Measurements from ENCODE around the gene NDUFS8. TPM values are rescaled to one million over a fixed set of nuclear protein-coding genes. Genes with fewer than 3 reads are reported as not detected.
A peak's percentile ranks its signal among the peaks of the same experiment; 100 is the strongest.

The NDUFS8 gene
- total and polyA plus RNA-seq, 2 of the 13 experiments (the other 11 are each of a cell fraction or from before 2014, with no cell fraction given): 96.7 to 158 TPM

DNA sequence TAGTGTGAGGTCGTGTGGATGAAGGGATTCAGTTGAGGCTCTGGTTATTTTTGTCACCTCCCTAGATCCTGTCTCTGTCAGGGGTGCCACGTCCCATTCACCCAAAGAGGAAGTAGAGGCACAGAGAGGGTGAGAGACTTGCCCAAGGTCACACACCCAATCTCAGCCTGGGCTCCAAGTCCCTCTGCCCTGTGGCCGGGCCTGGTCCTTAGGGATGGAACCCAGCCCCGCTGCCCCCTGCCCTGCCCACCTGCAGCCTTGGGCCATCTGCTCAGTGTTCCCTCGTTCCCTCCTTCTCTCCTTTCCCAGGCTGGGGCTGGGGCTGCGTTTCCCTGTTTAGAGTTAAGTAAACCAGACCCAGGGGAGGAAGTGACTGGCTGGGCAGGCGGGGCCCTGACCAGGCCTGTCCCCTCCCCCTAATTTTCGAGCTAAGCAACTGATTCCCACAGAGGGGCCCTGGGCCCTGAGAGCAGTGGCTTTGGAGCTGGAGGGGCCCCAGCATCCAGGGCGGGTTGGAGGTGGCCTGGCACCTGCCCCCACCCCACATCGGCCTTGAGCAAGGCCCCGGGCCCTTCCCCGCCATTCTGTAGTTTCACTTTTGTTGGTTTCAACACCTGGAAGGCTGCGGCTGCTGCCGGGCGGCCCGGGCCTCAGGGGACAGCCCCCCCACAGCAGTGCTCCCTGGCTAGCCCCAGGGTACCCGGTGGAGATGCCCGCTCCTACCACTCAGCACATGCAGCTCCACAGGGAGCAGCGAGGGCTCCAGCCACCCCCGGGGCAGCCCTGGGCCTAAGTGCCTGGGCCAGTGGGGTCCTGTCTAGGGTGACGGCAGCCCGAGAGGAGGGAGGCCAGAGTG, 9.8 kb downstream of the NDUFS8 start (continued):
- TF ChIP-seq, protein P1, sequence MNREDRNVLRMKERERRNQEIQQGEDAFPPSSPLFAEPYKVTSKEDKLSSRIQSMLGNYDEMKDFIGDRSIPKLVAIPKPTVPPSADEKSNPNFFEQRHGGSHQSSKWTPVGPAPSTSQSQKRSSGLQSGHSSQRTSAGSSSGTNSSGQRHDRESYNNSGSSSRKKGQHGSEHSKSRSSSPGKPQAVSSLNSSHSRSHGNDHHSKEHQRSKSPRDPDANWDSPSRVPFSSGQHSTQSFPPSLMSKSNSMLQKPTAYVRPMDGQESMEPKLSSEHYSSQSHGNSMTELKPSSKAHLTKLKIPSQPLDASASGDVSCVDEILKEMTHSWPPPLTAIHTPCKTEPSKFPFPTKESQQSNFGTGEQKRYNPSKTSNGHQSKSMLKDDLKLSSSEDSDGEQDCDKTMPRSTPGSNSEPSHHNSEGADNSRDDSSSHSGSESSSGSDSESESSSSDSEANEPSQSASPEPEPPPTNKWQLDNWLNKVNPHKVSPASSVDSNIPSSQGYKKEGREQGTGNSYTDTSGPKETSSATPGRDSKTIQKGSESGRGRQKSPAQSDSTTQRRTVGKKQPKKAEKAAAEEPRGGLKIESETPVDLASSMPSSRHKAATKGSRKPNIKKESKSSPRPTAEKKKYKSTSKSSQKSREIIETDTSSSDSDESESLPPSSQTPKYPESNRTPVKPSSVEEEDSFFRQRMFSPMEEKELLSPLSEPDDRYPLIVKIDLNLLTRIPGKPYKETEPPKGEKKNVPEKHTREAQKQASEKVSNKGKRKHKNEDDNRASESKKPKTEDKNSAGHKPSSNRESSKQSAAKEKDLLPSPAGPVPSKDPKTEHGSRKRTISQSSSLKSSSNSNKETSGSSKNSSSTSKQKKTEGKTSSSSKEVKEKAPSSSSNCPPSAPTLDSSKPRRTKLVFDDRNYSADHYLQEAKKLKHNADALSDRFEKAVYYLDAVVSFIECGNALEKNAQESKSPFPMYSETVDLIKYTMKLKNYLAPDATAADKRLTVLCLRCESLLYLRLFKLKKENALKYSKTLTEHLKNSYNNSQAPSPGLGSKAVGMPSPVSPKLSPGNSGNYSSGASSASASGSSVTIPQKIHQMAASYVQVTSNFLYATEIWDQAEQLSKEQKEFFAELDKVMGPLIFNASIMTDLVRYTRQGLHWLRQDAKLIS (CRISPR knock-in tag; IDR thresholded peaks at IDR 0.05): no peak
- TF ChIP-seq RBFOX2 (IDR thresholded peaks at IDR 0.05; ENCODE audit: low read depth, low read length) (peak; percentile 47; the same call in 1 of the 2 replicates), TBL1XR1 (IDR thresholded peaks at IDR 0.05; ENCODE audit: borderline replicate concordance, low read length, partially characterized antibody) (no peak), NRL (CRISPR knock-in tag; IDR thresholded peaks at IDR 0.05; ENCODE audit: borderline replicate concordance) (peak; percentile 45; the same call in 1 of the 2 replicates), NFKB2 (CRISPR knock-in tag; IDR thresholded peaks at IDR 0.05; ENCODE audit: borderline replicate concordance) (no peak), LCORL (IDR thresholded peaks at IDR 0.05) (no peak), LCORL (CRISPR knock-in tag; IDR thresholded peaks at IDR 0.05) (peak; percentile 84), ZNF343 (CRISPR knock-in tag; IDR thresholded peaks at IDR 0.05) (0 out of 2 replicates have a peak, but pooled peaks have one; percentile 63), KDM2A (CRISPR knock-in tag; IDR thresholded peaks at IDR 0.05; ENCODE audit: borderline replicate concordance, low read depth) (0 out of 2 replicates have a peak, but pooled peaks have one; percentile 43), SALL1 (CRISPR knock-in tag; IDR thresholded peaks at IDR 0.05) (peak; percentile 35; the same call in 1 of the 2 replicates), ZBTB42 (CRISPR knock-in tag; IDR thresholded peaks at IDR 0.05) (0 out of 2 replicates have a peak, but pooled peaks have one; percentile 21), MTF2 (CRISPR knock-in tag; IDR thresholded peaks at IDR 0.05; ENCODE audit: borderline replicate concordance) (peak; percentile 85), ZNF629 (CRISPR knock-in tag; conservative IDR thresholded peaks at IDR 0.05) (0 out of 2 replicates have a peak, but pooled peaks have one; percentile 48), HOXA5 (CRISPR knock-in tag; IDR thresholded peaks at IDR 0.05) (no peak), SMAD1 (CRISPR knock-in tag; IDR thresholded peaks at IDR 0.05; ENCODE audit: borderline replicate concordance, low read depth) (0 out of 2 replicates have a peak, but pooled peaks have one; percentile 59), RBAK (CRISPR knock-in tag; IDR thresholded peaks at IDR 0.05) (peak; percentile 85)
- TF ChIP-seq, protein P2, sequence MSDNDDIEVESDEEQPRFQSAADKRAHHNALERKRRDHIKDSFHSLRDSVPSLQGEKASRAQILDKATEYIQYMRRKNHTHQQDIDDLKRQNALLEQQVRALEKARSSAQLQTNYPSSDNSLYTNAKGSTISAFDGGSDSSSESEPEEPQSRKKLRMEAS (IDR thresholded peaks at IDR 0.05): peak; percentile 58; the same call in 1 of the 2 replicates
- TF ChIP-seq, protein P3, sequence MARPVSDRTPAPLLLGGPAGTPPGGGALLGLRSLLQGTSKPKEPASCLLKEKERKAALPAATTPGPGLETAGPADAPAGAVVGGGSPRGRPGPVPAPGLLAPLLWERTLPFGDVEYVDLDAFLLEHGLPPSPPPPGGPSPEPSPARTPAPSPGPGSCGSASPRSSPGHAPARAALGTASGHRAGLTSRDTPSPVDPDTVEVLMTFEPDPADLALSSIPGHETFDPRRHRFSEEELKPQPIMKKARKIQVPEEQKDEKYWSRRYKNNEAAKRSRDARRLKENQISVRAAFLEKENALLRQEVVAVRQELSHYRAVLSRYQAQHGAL (CRISPR knock-in tag; IDR thresholded peaks at IDR 0.05; ENCODE audit: not compliant biosample characterization): no peak
- TF ChIP-seq, protein P4, sequence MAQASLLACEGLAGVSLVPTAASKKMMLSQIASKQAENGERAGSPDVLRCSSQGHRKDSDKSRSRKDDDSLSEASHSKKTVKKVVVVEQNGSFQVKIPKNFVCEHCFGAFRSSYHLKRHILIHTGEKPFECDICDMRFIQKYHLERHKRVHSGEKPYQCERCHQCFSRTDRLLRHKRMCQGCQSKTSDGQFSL (CRISPR knock-in tag; IDR thresholded peaks at IDR 0.05): peak; percentile 84
- TF ChIP-seq, protein P5, sequence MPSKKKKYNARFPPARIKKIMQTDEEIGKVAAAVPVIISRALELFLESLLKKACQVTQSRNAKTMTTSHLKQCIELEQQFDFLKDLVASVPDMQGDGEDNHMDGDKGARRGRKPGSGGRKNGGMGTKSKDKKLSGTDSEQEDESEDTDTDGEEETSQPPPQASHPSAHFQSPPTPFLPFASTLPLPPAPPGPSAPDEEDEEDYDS (CRISPR knock-in tag; IDR thresholded peaks at IDR 0.05): 0 out of 2 replicates have a peak, but pooled peaks have one; percentile 47
- TF ChIP-seq, protein P6, sequence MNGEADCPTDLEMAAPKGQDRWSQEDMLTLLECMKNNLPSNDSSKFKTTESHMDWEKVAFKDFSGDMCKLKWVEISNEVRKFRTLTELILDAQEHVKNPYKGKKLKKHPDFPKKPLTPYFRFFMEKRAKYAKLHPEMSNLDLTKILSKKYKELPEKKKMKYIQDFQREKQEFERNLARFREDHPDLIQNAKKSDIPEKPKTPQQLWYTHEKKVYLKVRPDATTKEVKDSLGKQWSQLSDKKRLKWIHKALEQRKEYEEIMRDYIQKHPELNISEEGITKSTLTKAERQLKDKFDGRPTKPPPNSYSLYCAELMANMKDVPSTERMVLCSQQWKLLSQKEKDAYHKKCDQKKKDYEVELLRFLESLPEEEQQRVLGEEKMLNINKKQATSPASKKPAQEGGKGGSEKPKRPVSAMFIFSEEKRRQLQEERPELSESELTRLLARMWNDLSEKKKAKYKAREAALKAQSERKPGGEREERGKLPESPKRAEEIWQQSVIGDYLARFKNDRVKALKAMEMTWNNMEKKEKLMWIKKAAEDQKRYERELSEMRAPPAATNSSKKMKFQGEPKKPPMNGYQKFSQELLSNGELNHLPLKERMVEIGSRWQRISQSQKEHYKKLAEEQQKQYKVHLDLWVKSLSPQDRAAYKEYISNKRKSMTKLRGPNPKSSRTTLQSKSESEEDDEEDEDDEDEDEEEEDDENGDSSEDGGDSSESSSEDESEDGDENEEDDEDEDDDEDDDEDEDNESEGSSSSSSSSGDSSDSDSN (CRISPR knock-in tag; IDR thresholded peaks at IDR 0.05): peak; percentile 38
